HepG2 (cell line): ENCODE measurements around the gene CDYL2. TPM values are rescaled to one million over a fixed set of nuclear protein-coding genes. Genes with fewer than 3 reads are reported as not detected.

Experiments
- ATAC-seq: fragments of 200-7000 bp; cut with Tn5 transposase; 3 replicates; pipeline ENCODE4 v1.9.1; 2020; ENCODE audit warnings: mild to moderate bottlenecking, moderate library complexity
- BruUV-seq: library from RNA; stranded (reverse); fragments of 400-500 nt; replicated peaks from 2 replicates; lab custom pipeline; 2021; lab: Mats Ljungman, UMichigan
- CTCF ChIA-PET: fragments of 300-600 bp; formaldehyde crosslinking; extraction: SDS; loops from one replicate; lab custom pipeline; 2021; ENCODE audit warnings: low total read pairs, inconsistent platforms, low intra/inter-chr PET ratio; lab: Yijun Ruan, JAX
- POLR2A ChIA-PET: fragments of 350-600 bp; sonication (Branson Sonifier 250); formaldehyde crosslinking; loops from one replicate; lab custom pipeline; 2020; ENCODE audit warnings: antibody characterized with exemption, inconsistent platforms; lab: Yijun Ruan, JAX
- DNase-seq: peaks from one replicate; pipeline ENCODE4 v3.0.0-alpha.2; 2015; ENCODE audit warnings: low spot score
- FAIRE-seq: peaks from 3 replicates; lab custom pipeline; 2011; peaks lifted over from hg19 to GRCh38; lab: Jason Lieb, UNC
- H2AFZ ChIP-seq: one replicate; pipeline ENCODE4 v1.6.1; 2011; ENCODE audit warnings: low read length, inconsistent platforms
- H3K27ac ChIP-seq: fragments of 300-600 bp; 3 replicates; pipeline ENCODE4 v1.8.0; 2011; ENCODE audit warnings: mixed run types, mild to moderate bottlenecking, mixed read lengths, low read length, inconsistent platforms; ENCODE audit not compliant: insufficient read depth; ENCODE audit errors: extremely low read length
- H3K27me3 ChIP-seq, 2 experiments: fragments of 200-600 bp in 1 of 2; 2 replicates in 1 of 2; 3 replicates in 1 of 2; pipeline versions ENCODE4 v1.6.0 to v1.8.0; 2011; ENCODE audit warnings: low read length in 2 of 2, mild to moderate bottlenecking in 2 of 2, moderate library complexity in 2 of 2, inconsistent platforms in 1 of 2; ENCODE audit not compliant: insufficient read depth in 2 of 2, control insufficient read depth in 1 of 2
- H3K36me3 ChIP-seq, 2 experiments: fragments of 200-600 bp in 1 of 2; replicated peaks in 1 of 2; 2 replicates in 1 of 2; 3 replicates in 1 of 2; pipeline versions ENCODE4 v1.5.1 to v1.8.0; 2011; ENCODE audit warnings: low read length in 2 of 2, inconsistent platforms in 1 of 2; ENCODE audit not compliant: insufficient read depth in 2 of 2, control insufficient read depth in 1 of 2
- H3K4me1 ChIP-seq: 2 replicates; pipeline ENCODE4 v1.5.1; 2012; ENCODE audit warnings: low read length, inconsistent platforms; ENCODE audit not compliant: insufficient read depth
- H3K4me2 ChIP-seq: 2 replicates; pipeline ENCODE4 v1.6.0; 2011; ENCODE audit warnings: low read depth, low read length, inconsistent platforms
- H3K4me3 ChIP-seq, 3 experiments: fragments of 200-600 bp in 1 of 3; sonication (generic), shearing (Covaris generic) in 1 of 3; replicated peaks in 1 of 3; 2 replicates each; pipeline ENCODE4 v1.5.1; 2011 to 2016; ENCODE audit warnings: low read length in 3 of 3, inconsistent platforms in 2 of 3, low read depth in 2 of 3, mild to moderate bottlenecking in 2 of 3, control low read depth in 1 of 3, mixed read lengths in 1 of 3; ENCODE audit not compliant: insufficient read depth in 1 of 3
- H3K79me2 ChIP-seq: one replicate; pipeline ENCODE4 v1.6.1; 2011; ENCODE audit warnings: low read length, inconsistent platforms; ENCODE audit not compliant: insufficient read depth
- H3K9ac ChIP-seq: 2 replicates; pipeline ENCODE4 v1.6.0; 2011; ENCODE audit warnings: mild to moderate bottlenecking, low read depth, low read length, inconsistent platforms; ENCODE audit not compliant: insufficient read depth
- H3K9me3 ChIP-seq: 2 replicates; pipeline ENCODE4 v1.5.1; 2012; ENCODE audit warnings: mild to moderate bottlenecking, low read length
- H4K20me1 ChIP-seq: 2 replicates; pipeline ENCODE4 v1.6.0; 2011; ENCODE audit warnings: inconsistent platforms, mild to moderate bottlenecking, low read length, moderate library complexity; ENCODE audit not compliant: insufficient read depth
- FOXJ3 ChIP-seq: sonication (generic); formaldehyde crosslinking; IDR thresholded peaks from 2 replicates; pipeline ENCODE4 v1.4.0; 2020; ENCODE audit warnings: missing genetic modification reagents, mild to moderate bottlenecking, borderline replicate concordance
- FOXP1 ChIP-seq, 2 experiments: fragments of 450-650 bp in 1 of 2; IDR thresholded peaks; 2 replicates each; pipeline ENCODE4 v1.6.1; 2017 to 2018; ENCODE audit warnings: antibody characterized with exemption in 1 of 2
- PLRG1 ChIP-seq: fragments of 450-650 bp; conservative IDR thresholded peaks from 2 replicates; pipeline ENCODE4 v1.6.1; 2016
- ZBTB46 ChIP-seq: sonication (generic); formaldehyde crosslinking; IDR thresholded peaks from 2 replicates; pipeline ENCODE4 v1.4.0; 2020; ENCODE audit warnings: mild to moderate bottlenecking, missing genetic modification reagents, borderline replicate concordance
- ZNF121 ChIP-seq: sonication (generic); formaldehyde crosslinking; IDR thresholded peaks from 2 replicates; pipeline ENCODE4 v1.5.0; 2020; ENCODE audit warnings: mild to moderate bottlenecking, missing genetic modification reagents
- ZNF674 ChIP-seq: sonication (generic); formaldehyde crosslinking; IDR thresholded peaks from 2 replicates; pipeline ENCODE4 v1.5.0; 2020; ENCODE audit warnings: low read depth, mild to moderate bottlenecking, missing genetic modification reagents
- WGBS: methylation state at CpG from one replicate; pipeline ENCODE4 v1.1.6; 2017; ENCODE audit warnings: low lambda C conversion rate; 5-methylcytosine and 5-hydroxymethylcytosine counted together
- in situ Hi-C: cut with HindIII; loops from 2 replicates; pipeline ENCODE4 v1.10.0; 2017; ENCODE audit warnings: low pct_unique_long_range_greater_than_20kb; ENCODE audit not compliant: extremely low pct_ligation_motif_present
- intact Hi-C: fragments of 100-400 bp; cut with micrococcal nuclease; formaldehyde crosslinking; loops from one replicate; pipeline ENCODE4 v1.10.0; 2022; ENCODE audit not compliant: unreplicated experiment
- polyA plus RNA-seq, 8 experiments: library from polyadenylated mRNA; depleted of rRNA in 3 of 8; stranded (reverse) in 7 of 8; unstranded in 1 of 8; fragments of >200 nt; fragmentation: Illumina TruSeq in 4 of 8; extraction: Trizol in 4 of 8; gene quantifications; 2 replicates each; pipeline versions ENCODE4 v1.2.1 to v1.2.3, GENCODE V29; 2011 to 2016; ENCODE audit warnings: low read depth in 4 of 8, missing spikeins in 1 of 8, mixed read lengths in 1 of 8; ENCODE audit not compliant: insufficient read depth in 1 of 8
- total RNA-seq, 5 experiments: library from RNA; depleted of rRNA; stranded (reverse); fragments of >200 nt; fragmentation: Illumina TruSeq; extraction: Trizol; gene quantifications; 2 replicates each; pipeline ENCODE4 v1.2.3, GENCODE V29; 2016; ENCODE audit warnings: low read depth in 1 of 5
- TF ChIP-seq, protein P1 (sequence below): sonication (generic); formaldehyde crosslinking; IDR thresholded peaks from one replicate; pipeline ENCODE4 v1.5.1; 2020; ENCODE audit warnings: mild to moderate bottlenecking, missing genetic modification reagents; ENCODE audit errors: not compliant biosample characterization

CDYL2 gene
- total and polyA plus RNA-seq, 2 of the 13 experiments (the other 11 are each of a cell fraction or from before 2014, with no cell fraction given): 0.07 to 0.35 TPM

- no TSS peak for BruUV-seq
- Histone ChIP-seq H3K4me1 (no peaks in the 10 kb centered on the region), H3K27me3 (no peaks in the 10 kb centered on the region), H3K9me3 (peaks cover 22% of the 10 kb centered on the region), H3K4me2 (no peak overlapping the region)
- POLR2A ChIA-PET: no interaction called here
- in situ Hi-C loops: no loop called here
- TF ChIP-seq PLRG1: 0 out of 2 replicates have a peak, but pooled peaks have one; percentile 22
- peak; percentile 4; the same call in 1 of the 2 replicates for TF ChIP-seq FOXP1 (IDR thresholded peaks at IDR 0.05)
- no peak for TF ChIP-seq FOXP1 (CRISPR knock-in tag; IDR thresholded peaks at IDR 0.05)
- TF ChIP-seq ZBTB46 (CRISPR knock-in tag): no peak
- no peak for TF ChIP-seq FOXJ3 (CRISPR knock-in tag)
- TF ChIP-seq ZNF121: no peak
- TF ChIP-seq, protein P1, sequence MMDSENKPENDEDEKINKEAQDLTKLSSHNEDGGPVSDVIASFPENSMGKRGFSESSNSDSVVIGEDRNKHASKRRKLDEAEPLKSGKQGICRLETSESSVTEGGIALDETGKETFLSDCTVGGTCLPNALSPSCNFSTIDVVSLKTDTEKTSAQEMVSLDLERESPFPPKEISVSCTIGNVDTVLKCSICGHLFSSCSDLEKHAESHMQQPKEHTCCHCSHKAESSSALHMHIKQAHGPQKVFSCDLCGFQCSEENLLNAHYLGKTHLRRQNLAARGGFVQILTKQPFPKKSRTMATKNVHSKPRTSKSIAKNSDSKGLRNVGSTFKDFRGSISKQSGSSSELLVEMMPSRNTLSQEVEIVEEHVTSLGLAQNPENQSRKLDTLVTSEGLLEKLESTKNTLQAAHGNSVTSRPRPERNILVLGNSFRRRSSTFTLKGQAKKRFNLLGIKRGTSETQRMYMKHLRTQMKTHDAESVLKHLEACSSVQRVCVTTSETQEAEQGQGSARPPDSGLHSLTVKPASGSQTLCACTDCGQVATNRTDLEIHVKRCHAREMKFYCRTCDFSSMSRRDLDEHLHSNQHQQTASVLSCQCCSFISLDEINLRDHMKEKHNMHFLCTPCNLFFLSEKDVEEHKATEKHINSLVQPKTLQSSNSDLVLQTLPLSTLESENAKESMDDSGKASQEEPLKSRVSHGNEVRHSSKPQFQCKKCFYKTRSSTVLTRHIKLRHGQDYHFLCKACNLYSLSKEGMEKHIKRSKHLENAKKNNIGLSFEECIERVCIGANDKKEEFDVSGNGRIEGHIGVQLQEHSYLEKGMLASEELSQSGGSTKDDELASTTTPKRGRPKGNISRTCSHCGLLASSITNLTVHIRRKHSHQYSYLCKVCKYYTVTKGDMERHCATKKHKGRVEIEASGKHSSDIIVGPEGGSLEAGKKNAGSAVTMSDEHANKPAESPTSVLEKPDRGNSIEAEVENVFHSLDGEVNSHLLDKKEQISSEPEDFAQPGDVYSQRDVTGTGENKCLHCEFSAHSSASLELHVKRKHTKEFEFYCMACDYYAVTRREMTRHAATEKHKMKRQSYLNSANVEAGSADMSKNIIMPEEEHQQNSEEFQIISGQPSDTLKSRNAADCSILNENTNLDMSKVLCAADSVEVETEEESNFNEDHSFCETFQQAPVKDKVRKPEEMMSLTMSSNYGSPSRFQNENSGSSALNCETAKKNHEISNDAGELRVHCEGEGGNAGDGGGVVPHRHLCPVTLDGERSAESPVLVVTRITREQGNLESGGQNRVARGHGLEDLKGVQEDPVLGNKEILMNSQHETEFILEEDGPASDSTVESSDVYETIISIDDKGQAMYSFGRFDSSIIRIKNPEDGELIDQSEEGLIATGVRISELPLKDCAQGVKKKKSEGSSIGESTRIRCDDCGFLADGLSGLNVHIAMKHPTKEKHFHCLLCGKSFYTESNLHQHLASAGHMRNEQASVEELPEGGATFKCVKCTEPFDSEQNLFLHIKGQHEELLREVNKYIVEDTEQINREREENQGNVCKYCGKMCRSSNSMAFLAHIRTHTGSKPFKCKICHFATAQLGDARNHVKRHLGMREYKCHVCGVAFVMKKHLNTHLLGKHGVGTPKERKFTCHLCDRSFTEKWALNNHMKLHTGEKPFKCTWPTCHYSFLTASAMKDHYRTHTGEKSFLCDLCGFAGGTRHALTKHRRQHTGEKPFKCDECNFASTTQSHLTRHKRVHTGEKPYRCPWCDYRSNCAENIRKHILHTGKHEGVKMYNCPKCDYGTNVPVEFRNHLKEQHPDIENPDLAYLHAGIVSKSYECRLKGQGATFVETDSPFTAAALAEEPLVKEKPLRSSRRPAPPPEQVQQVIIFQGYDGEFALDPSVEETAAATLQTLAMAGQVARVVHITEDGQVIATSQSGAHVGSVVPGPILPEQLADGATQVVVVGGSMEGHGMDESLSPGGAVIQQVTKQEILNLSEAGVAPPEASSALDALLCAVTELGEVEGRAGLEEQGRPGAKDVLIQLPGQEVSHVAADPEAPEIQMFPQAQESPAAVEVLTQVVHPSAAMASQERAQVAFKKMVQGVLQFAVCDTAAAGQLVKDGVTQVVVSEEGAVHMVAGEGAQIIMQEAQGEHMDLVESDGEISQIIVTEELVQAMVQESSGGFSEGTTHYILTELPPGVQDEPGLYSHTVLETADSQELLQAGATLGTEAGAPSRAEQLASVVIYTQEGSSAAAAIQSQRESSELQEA (CRISPR knock-in tag): no peak
- TF ChIP-seq ZNF674: no peak
- TF ChIP-seq, all 625 proteins: peak for 2
- ATAC-seq (no peak), DNase-seq (no peak), FAIRE-seq (no peak)
- CTCF ChIA-PET: no interaction called here
- no peaks in the 10 kb centered on the region for H3K79me2 ChIP-seq
- no peak overlapping the region for H3K27ac ChIP-seq
- H3K9ac ChIP-seq: no peak overlapping the region
- no peak overlapping the region for H3K4me3 ChIP-seq
- H4K20me1 ChIP-seq: no peaks in the 10 kb centered on the region
- no peak overlapping the region for H2AFZ ChIP-seq
- no peaks in the 10 kb centered on the region for H3K36me3 ChIP-seq
- 2% methylated on average over 2 of the region's 2 CpGs for WGBS
- intact Hi-C loops: no loop called here
These were observed 62.1 kb downstream of the CDYL2 start for GRCh38 chr16:80742331-80742730.
